K562 (cell line): Measurements from ENCODE around the gene SIRT4. TPM values are rescaled to one million over a fixed set of nuclear protein-coding genes. Genes with fewer than 3 reads are reported as not detected.

ENCODE experiments used
- CBX2 ChIP-seq: fragments of 200-600 bp; sonication (generic); IDR thresholded peaks from one replicate; pipeline ENCODE4 v1.6.1; 2012; ENCODE audit warnings: mild to moderate bottlenecking, low read length, inconsistent platforms; ENCODE audit not compliant: insufficient read depth, poor library complexity, severe bottlenecking
- HNRNPL ChIP-seq: fragments of 200-400 bp; formaldehyde crosslinking; IDR thresholded peaks from 2 replicates; pipeline ENCODE4 v1.6.1; 2017; ENCODE audit warnings: low read depth, mild to moderate bottlenecking, low read length
- LARP7 ChIP-seq: fragments of 450-650 bp; IDR thresholded peaks from 2 replicates; pipeline ENCODE4 v1.6.1; 2016
- MAX ChIP-seq: sonication (generic); formaldehyde crosslinking; IDR thresholded peaks from 2 replicates; pipeline ENCODE4 v1.9.0; 2022; ENCODE audit warnings: mild to moderate bottlenecking, missing genetic modification reagents
- MCM3 ChIP-seq: fragments of 450-650 bp; IDR thresholded peaks from 2 replicates; pipeline ENCODE4 v1.6.1; 2016
- NCOA1 ChIP-seq: fragments of 450-650 bp; IDR thresholded peaks from 2 replicates; pipeline ENCODE4 v1.6.1; 2016; ENCODE audit warnings: low read depth
- NR0B1 ChIP-seq: fragments of 450-650 bp; IDR thresholded peaks from one replicate; pipeline ENCODE4 v1.6.1; 2018; ENCODE audit warnings: mild to moderate bottlenecking, moderate library complexity; ENCODE audit not compliant: partially characterized antibody
- PCBP1 ChIP-seq: fragments of 200-400 bp; formaldehyde crosslinking; IDR thresholded peaks from 2 replicates; pipeline ENCODE4 v1.6.1; 2018; ENCODE audit warnings: mild to moderate bottlenecking, low read depth, low read length; ENCODE audit not compliant: poor library complexity, severe bottlenecking
- POLR2A ChIP-seq: fragments of 450-650 bp; conservative IDR thresholded peaks from 2 replicates; pipeline ENCODE4 v1.6.1; 2016
- RFX7 ChIP-seq: fragments of 250-450 bp; sonication (Bioruptor Pico); IDR thresholded peaks from 2 replicates; pipeline ENCODE4 v1.5.1; 2021; ENCODE audit warnings: mild to moderate bottlenecking
- U2AF1 ChIP-seq: fragments of 200-400 bp; formaldehyde crosslinking; optimal IDR thresholded peaks from 2 replicates; pipeline ENCODE3; 2017; ENCODE audit warnings: mild to moderate bottlenecking, low read depth, low read length, moderate library complexity
- ZKSCAN8 ChIP-seq: fragments of 200-800 bp; sonication (Bioruptor generic); IDR thresholded peaks from 2 replicates; pipeline ENCODE4 v1.6.1; 2016; ENCODE audit warnings: missing genetic modification characterization, missing compliant biosample characterization
- ZNF224 ChIP-seq: sonication (generic); formaldehyde crosslinking; IDR thresholded peaks from 2 replicates; pipeline ENCODE4 v1.8.0; 2022; ENCODE audit warnings: mild to moderate bottlenecking, missing genetic modification reagents
- ZNF263 ChIP-seq: sonication (generic); formaldehyde crosslinking; IDR thresholded peaks from 2 replicates; pipeline ENCODE4 v1.8.0; 2022; ENCODE audit warnings: mild to moderate bottlenecking, missing genetic modification reagents, borderline replicate concordance
- ZNF609 ChIP-seq: sonication (generic); formaldehyde crosslinking; IDR thresholded peaks from 2 replicates; pipeline ENCODE4 v1.8.1; 2023; ENCODE audit warnings: missing genetic modification reagents, mild to moderate bottlenecking, borderline replicate concordance
- ZNF75A ChIP-seq: fragments of 450-650 bp; formaldehyde crosslinking; IDR thresholded peaks from 2 replicates; pipeline ENCODE4 v1.4.0; 2020; ENCODE audit warnings: mild to moderate bottlenecking
- ZNF764 ChIP-seq: fragments of 250-450 bp; sonication (Bioruptor Pico); IDR thresholded peaks from 2 replicates; pipeline ENCODE4 v1.4.0; 2020; ENCODE audit warnings: low read depth, mild to moderate bottlenecking, moderate library complexity
- polyA plus RNA-seq, 8 experiments: library from polyadenylated mRNA; depleted of rRNA in 4 of 8; stranded (reverse) in 5 of 8; unstranded in 3 of 8; fragments of >200 nt; fragmentation: Nextera tagmentation in 2 of 8; fragmentation: Illumina TruSeq in 1 of 8; extraction: Ambion mirVana in 2 of 8; extraction: Trizol in 1 of 8; gene quantifications; 2 replicates each; pipeline versions ENCODE4 v1.2.1 to v1.2.3, GENCODE V29; 2011 to 2014; ENCODE audit warnings: inconsistent platforms in 1 of 8, missing spikeins in 1 of 8
- total RNA-seq, 7 experiments: library from RNA; depleted of rRNA in 6 of 7; stranded (reverse); fragments of >200 nt in 6 of 7; fragmentation: Illumina TruSeq in 2 of 7; extraction: Trizol in 2 of 7; gene quantifications; 2 replicates each; pipeline versions ENCODE4 v1.2.1 to v1.2.3, GENCODE V29; 2011 to 2021; ENCODE audit warnings: low replicate concordance in 1 of 7
- TF ChIP-seq, protein P1 (sequence below): IDR thresholded peaks from 3 replicates; pipeline ENCODE4 v1.6.1; 2011; ENCODE audit warnings: borderline replicate concordance, mild to moderate bottlenecking, moderate library complexity; ENCODE audit not compliant: insufficient read length; ENCODE audit errors: extremely low read depth
- TF ChIP-seq, protein P2 (sequence below): fragments of 250-450 bp; sonication (Bioruptor Pico); IDR thresholded peaks from 2 replicates; pipeline ENCODE4 v1.5.0; 2020; ENCODE audit warnings: mild to moderate bottlenecking, borderline replicate concordance

SIRT4 gene
- total and polyA plus RNA-seq, 9 of the 15 experiments (the other 6 are each of a cell fraction or from before 2014, with no cell fraction given), result 0.86 to 5.2 (median 2.4) TPM

- TF ChIP-seq ZNF609 (CRISPR knock-in tag), result no peak
- TF ChIP-seq ZKSCAN8 (CRISPR knock-in tag), result no peak
- no peak for TF ChIP-seq POLR2A
- TF ChIP-seq CBX2, result no peak
- no peak for TF ChIP-seq RFX7 (CRISPR knock-in tag)
- TF ChIP-seq MCM3, result no peak
- TF ChIP-seq ZNF224 (CRISPR knock-in tag), result no peak
- 0 out of 2 replicates have a peak, but pooled peaks have one; percentile 4 for TF ChIP-seq NCOA1
- no peak for TF ChIP-seq NR0B1
- TF ChIP-seq MAX (CRISPR knock-in tag), result no peak; the same call in 1 of the 2 replicates
- TF ChIP-seq LARP7, result 0 out of 2 replicates have a peak, but pooled peaks have one; percentile 51
- no peak for TF ChIP-seq HNRNPL
- TF ChIP-seq ZNF263 (CRISPR knock-in tag), result no peak
- TF ChIP-seq, protein P1, sequence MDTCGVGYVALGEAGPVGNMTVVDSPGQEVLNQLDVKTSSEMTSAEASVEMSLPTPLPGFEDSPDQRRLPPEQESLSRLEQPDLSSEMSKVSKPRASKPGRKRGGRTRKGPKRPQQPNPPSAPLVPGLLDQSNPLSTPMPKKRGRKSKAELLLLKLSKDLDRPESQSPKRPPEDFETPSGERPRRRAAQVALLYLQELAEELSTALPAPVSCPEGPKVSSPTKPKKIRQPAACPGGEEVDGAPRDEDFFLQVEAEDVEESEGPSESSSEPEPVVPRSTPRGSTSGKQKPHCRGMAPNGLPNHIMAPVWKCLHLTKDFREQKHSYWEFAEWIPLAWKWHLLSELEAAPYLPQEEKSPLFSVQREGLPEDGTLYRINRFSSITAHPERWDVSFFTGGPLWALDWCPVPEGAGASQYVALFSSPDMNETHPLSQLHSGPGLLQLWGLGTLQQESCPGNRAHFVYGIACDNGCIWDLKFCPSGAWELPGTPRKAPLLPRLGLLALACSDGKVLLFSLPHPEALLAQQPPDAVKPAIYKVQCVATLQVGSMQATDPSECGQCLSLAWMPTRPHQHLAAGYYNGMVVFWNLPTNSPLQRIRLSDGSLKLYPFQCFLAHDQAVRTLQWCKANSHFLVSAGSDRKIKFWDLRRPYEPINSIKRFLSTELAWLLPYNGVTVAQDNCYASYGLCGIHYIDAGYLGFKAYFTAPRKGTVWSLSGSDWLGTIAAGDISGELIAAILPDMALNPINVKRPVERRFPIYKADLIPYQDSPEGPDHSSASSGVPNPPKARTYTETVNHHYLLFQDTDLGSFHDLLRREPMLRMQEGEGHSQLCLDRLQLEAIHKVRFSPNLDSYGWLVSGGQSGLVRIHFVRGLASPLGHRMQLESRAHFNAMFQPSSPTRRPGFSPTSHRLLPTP, result peak; percentile 83
- TF ChIP-seq ZNF764 (CRISPR knock-in tag), result 0 out of 2 replicates have a peak, but pooled peaks have one; percentile 44
- TF ChIP-seq U2AF1, result no peak
- TF ChIP-seq ZNF75A, result no peak
- TF ChIP-seq, protein P2, sequence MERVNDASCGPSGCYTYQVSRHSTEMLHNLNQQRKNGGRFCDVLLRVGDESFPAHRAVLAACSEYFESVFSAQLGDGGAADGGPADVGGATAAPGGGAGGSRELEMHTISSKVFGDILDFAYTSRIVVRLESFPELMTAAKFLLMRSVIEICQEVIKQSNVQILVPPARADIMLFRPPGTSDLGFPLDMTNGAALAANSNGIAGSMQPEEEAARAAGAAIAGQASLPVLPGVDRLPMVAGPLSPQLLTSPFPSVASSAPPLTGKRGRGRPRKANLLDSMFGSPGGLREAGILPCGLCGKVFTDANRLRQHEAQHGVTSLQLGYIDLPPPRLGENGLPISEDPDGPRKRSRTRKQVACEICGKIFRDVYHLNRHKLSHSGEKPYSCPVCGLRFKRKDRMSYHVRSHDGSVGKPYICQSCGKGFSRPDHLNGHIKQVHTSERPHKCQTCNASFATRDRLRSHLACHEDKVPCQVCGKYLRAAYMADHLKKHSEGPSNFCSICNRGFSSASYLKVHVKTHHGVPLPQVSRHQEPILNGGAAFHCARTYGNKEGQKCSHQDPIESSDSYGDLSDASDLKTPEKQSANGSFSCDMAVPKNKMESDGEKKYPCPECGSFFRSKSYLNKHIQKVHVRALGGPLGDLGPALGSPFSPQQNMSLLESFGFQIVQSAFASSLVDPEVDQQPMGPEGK, result no peak
- no peak for TF ChIP-seq PCBP1
Measured at GRCh38 chr12:120292411-120292660, 9.8 kb upstream of the SIRT4 start (continued).
